Measurements from ENCODE around the gene NME7. TPM values are rescaled to one million over a fixed set of nuclear protein-coding genes. Genes with fewer than 3 reads are reported as not detected.
A peak's percentile ranks its signal among the peaks of the same experiment; 100 is the strongest.

The NME7 gene
- total and polyA plus RNA-seq, 4 donors = 7.8 to 26.5 (median 9.4) TPM

- DNase-seq (ENCODE audit: low spot score) = no peak
- no peak overlapping the region for H3K9ac ChIP-seq (ENCODE audit: low read depth in 1 of 2, low read length in 2 of 2)
- no peak overlapping the region for H3K4me3 ChIP-seq (ENCODE audit: low read depth in 1 of 3, low read length in 3 of 3)
- peaks cover 12 to 35% (median 25%) of the 10 kb centered on the region in 4 donors for H3K4me1 ChIP-seq (ENCODE audit: control insufficient read depth in 4 of 4, insufficient read depth in 4 of 4, low read length in 3 of 4)
- TF ChIP-seq HNF4A (conservative IDR thresholded peaks at IDR 0.05) (no peak), EGR1 (IDR thresholded peaks at IDR 0.05; ENCODE audit: low read depth in 2 of 2) (no peak), ZBTB33 (IDR thresholded peaks at IDR 0.05) (no peak), ATF3 (IDR thresholded peaks at IDR 0.05) (no peak)
- no peak overlapping the region for H3K27ac ChIP-seq (ENCODE audit: low read depth in 1 of 2, low read length in 2 of 2)
- no peaks in the 10 kb centered on the region for H3K27me3 ChIP-seq (ENCODE audit: control insufficient read depth in 4 of 4, insufficient read depth in 4 of 4, low read length in 3 of 4)
- no peaks in the 10 kb centered on the region for H3K9me3 ChIP-seq (ENCODE audit: control insufficient read depth in 4 of 4, low read length in 3 of 4)
- H3K36me3 ChIP-seq (ENCODE audit: control insufficient read depth in 4 of 4, insufficient read depth in 3 of 4, low read depth in 1 of 4, low read length in 3 of 4) = no peaks in the 10 kb centered on the region
- 6% methylated on average over 1 of the region's 1 CpG for WGBS
Observed at GRCh38 chr1:169142129-169142528, 225.5 kb downstream of the NME7 start.

GRCh38 chr1:169141356-169141755 is 226.2 kb downstream of the NME7 start:
- no peaks in the 10 kb centered on the region for H3K27me3 ChIP-seq (ENCODE audit: control insufficient read depth in 4 of 4, insufficient read depth in 4 of 4, low read length in 3 of 4)
- H3K9ac ChIP-seq (ENCODE audit: low read depth in 1 of 2, low read length in 2 of 2) = no peak overlapping the region
- no peaks in the 10 kb centered on the region for H3K9me3 ChIP-seq (ENCODE audit: control insufficient read depth in 4 of 4, low read length in 3 of 4)
- H3K4me1 ChIP-seq (ENCODE audit: control insufficient read depth in 4 of 4, insufficient read depth in 4 of 4, low read length in 3 of 4) = peaks cover 10 to 27% (median 20%) of the 10 kb centered on the region in 4 donors
- TF ChIP-seq MAX (IDR thresholded peaks at IDR 0.05) = no peak
- TF ChIP-seq NR2F2 (IDR thresholded peaks at IDR 0.05) = no peak
- TF ChIP-seq EGR1 (IDR thresholded peaks at IDR 0.05; ENCODE audit: low read depth in 2 of 2) = no peak
- no peak for TF ChIP-seq GABPA (IDR thresholded peaks at IDR 0.05 in 1 of 2, conservative IDR thresholded peaks at IDR 0.05 in 1 of 2)
- no peak for TF ChIP-seq HNF4G (IDR thresholded peaks at IDR 0.05)
- TF ChIP-seq FOXA1 (IDR thresholded peaks at IDR 0.05) = no peak
- no peak for TF ChIP-seq FOXA2 (IDR thresholded peaks at IDR 0.05)
- no peak for TF ChIP-seq SP1 (IDR thresholded peaks at IDR 0.05)
- no peak for DNase-seq (ENCODE audit: low spot score)
- H3K27ac ChIP-seq (ENCODE audit: low read depth in 1 of 2, low read length in 2 of 2) = no peak overlapping the region
- H3K36me3 ChIP-seq (ENCODE audit: control insufficient read depth in 4 of 4, insufficient read depth in 3 of 4, low read depth in 1 of 4, low read length in 3 of 4) = no peaks in the 10 kb centered on the region
- WGBS = 86% methylated on average over 3 of the region's 3 CpGs
- no peak overlapping the region for H3K4me3 ChIP-seq (ENCODE audit: low read depth in 1 of 3, low read length in 3 of 3)

- Histone ChIP-seq H3K27me3 (ENCODE audit: control insufficient read depth in 4 of 4, insufficient read depth in 4 of 4, low read length in 3 of 4) (no peaks in the 10 kb centered on the region), H3K4me3 (ENCODE audit: low read depth in 1 of 3, low read length in 3 of 3) (no peak overlapping the region), H3K36me3 (ENCODE audit: control insufficient read depth in 4 of 4, insufficient read depth in 3 of 4, low read depth in 1 of 4, low read length in 3 of 4) (no peaks in the 10 kb centered on the region), H3K9me3 (ENCODE audit: control insufficient read depth in 4 of 4, low read length in 3 of 4) (no peaks in the 10 kb centered on the region), H3K9ac (ENCODE audit: low read depth in 1 of 2, low read length in 2 of 2) (no peak overlapping the region), H3K27ac (ENCODE audit: low read depth in 1 of 2, low read length in 2 of 2) (no peak overlapping the region), H3K4me1 (ENCODE audit: control insufficient read depth in 4 of 4, insufficient read depth in 4 of 4, low read length in 3 of 4) (peaks cover 0 to 9% (median 7%) of the 10 kb centered on the region in 4 donors)
- 89% methylated on average over 2 of the region's 2 CpGs for WGBS
- TF ChIP-seq HNF4A (conservative IDR thresholded peaks at IDR 0.05) (peak in 1 of 2 donors; percentile 28), RAD21 (IDR thresholded peaks at IDR 0.05) (peak in 1 of 2 donors; percentile 26), GABPA (IDR thresholded peaks at IDR 0.05 in 1 of 2, conservative IDR thresholded peaks at IDR 0.05 in 1 of 2) (no peak)
- DNase-seq (ENCODE audit: low spot score) = no peak
Observed at GRCh38 chr1:169138866-169139670, 228.5 kb downstream of the NME7 start.

Data from liver (tissue), 9 donors.